Suprapubic skin (tissue), 4 donors: Measurements from ENCODE around the gene POMT2. TPM values are rescaled to one million over a fixed set of nuclear protein-coding genes. Genes with fewer than 3 reads are reported as not detected.

Experiments used
- DNase-seq, 2 donors: peaks; one replicate each; pipeline ENCODE4 v3.0.0-alpha.2; 2019; ENCODE audit warnings: low spot score in 2 of 2
- H3K27ac ChIP-seq: fragments of 200-600 bp; sonication (generic); one replicate; pipeline ENCODE4 v1.5.1; 2019
- H3K27me3 ChIP-seq: fragments of 200-600 bp; sonication (generic); one replicate; pipeline ENCODE4 v1.5.1; 2019
- H3K36me3 ChIP-seq: fragments of 200-600 bp; sonication (generic); one replicate; pipeline ENCODE4 v1.5.1; 2019
- H3K4me1 ChIP-seq: fragments of 200-600 bp; sonication (generic); one replicate; pipeline ENCODE4 v1.5.1; 2019
- H3K4me3 ChIP-seq: fragments of 200-600 bp; sonication (generic); one replicate; pipeline ENCODE4 v1.5.1; 2019; ENCODE audit warnings: mild to moderate bottlenecking
- H3K9me3 ChIP-seq: fragments of 200-600 bp; sonication (generic); one replicate; pipeline ENCODE4 v1.5.1; 2019
- CTCF ChIP-seq, 2 donors: fragments of 200-600 bp in 1 of 2; fragments of 450-650 bp in 1 of 2; sonication (generic) in 1 of 2; IDR thresholded peaks; one replicate each; pipeline ENCODE4 v1.5.1; 2016 to 2019; ENCODE audit warnings: antibody characterized with exemption in 2 of 2, mild to moderate bottlenecking in 1 of 2, moderate library complexity in 1 of 2
- EP300 ChIP-seq: sonication (generic); formaldehyde crosslinking; IDR thresholded peaks from one replicate; pipeline ENCODE4 v1.6.1; 2017; ENCODE audit warnings: antibody characterized with exemption
- POLR2A ChIP-seq, 2 donors: fragments of 450-650 bp; IDR thresholded peaks; one replicate each; pipeline ENCODE4 v1.6.1; 2017; ENCODE audit warnings: antibody characterized with exemption in 2 of 2, mild to moderate bottlenecking in 2 of 2, moderate library complexity in 2 of 2
- POLR2AphosphoS5 ChIP-seq, 3 donors: sonication (generic); formaldehyde crosslinking; IDR thresholded peaks; one replicate each; pipeline ENCODE4 v1.6.1; 2017; ENCODE audit warnings: antibody characterized with exemption in 3 of 3
- WGBS: methylation state at CpG from one replicate; pipeline ENCODE4 v1.1.5; 2018; 5-methylcytosine and 5-hydroxymethylcytosine counted together
- total RNA-seq, 4 donors: library from RNA; depleted of rRNA; stranded (reverse); fragments of >200 nt; gene quantifications; one replicate each; pipeline ENCODE4 v1.1.0, GENCODE V29; 2016

Gene POMT2
- total RNA-seq, 4 donors from 2014 or later = 16.3 to 72.0 (median 19.4) TPM

GRCh38 chr14:77313371-77313770 is 7.3 kb downstream of the POMT2 start:
- 42% methylated on average over 1 of the region's 1 CpG for WGBS
- no peak overlapping the region for H3K4me3 ChIP-seq
- H3K27me3 ChIP-seq = no peaks in the 10 kb centered on the region
- no peaks in the 10 kb centered on the region for H3K36me3 ChIP-seq
- peaks cover 59% of the 10 kb centered on the region for H3K4me1 ChIP-seq
- no peaks in the 10 kb centered on the region for H3K9me3 ChIP-seq
- DNase-seq = no peak
- peak overlapping the region; percentile 88 for H3K27ac ChIP-seq
- no peak for TF ChIP-seq POLR2A (IDR thresholded peaks at IDR 0.05)
- no peak for TF ChIP-seq CTCF (IDR thresholded peaks at IDR 0.05)
- TF ChIP-seq POLR2AphosphoS5 (IDR thresholded peaks at IDR 0.05) = no peak
- no peak for TF ChIP-seq EP300

- WGBS = 89% methylated on average over 2 of the region's 2 CpGs
- TF ChIP-seq POLR2A (IDR thresholded peaks at IDR 0.05) (no peak), CTCF (IDR thresholded peaks at IDR 0.05) (no peak), POLR2AphosphoS5 (IDR thresholded peaks at IDR 0.05) (no peak), EP300 (no peak)
- Histone ChIP-seq H3K9me3 (no peaks in the 10 kb centered on the region), H3K4me1 (peaks cover 56% of the 10 kb centered on the region), H3K36me3 (no peaks in the 10 kb centered on the region), H3K27ac (peak overlapping the region; percentile 20), H3K27me3 (no peaks in the 10 kb centered on the region), H3K4me3 (no peak overlapping the region)
- DNase-seq = no peak
These were observed 9.5 kb downstream of the POMT2 start for GRCh38 chr14:77311217-77311616.

GRCh38 chr14:77310026-77310425 is 10.7 kb downstream of the POMT2 start:
- H3K36me3 ChIP-seq = peaks cover 2% of the 10 kb centered on the region
- H3K4me3 ChIP-seq = no peak overlapping the region
- no peaks in the 10 kb centered on the region for H3K27me3 ChIP-seq
- no peak for TF ChIP-seq CTCF (IDR thresholded peaks at IDR 0.05)
- no peak for TF ChIP-seq EP300
- no peak for TF ChIP-seq POLR2A (IDR thresholded peaks at IDR 0.05)
- no peak for TF ChIP-seq POLR2AphosphoS5 (IDR thresholded peaks at IDR 0.05)
- DNase-seq = no peak
- H3K27ac ChIP-seq = no peak overlapping the region
- H3K9me3 ChIP-seq = no peaks in the 10 kb centered on the region
- 65% methylated on average over 4 of the region's 4 CpGs for WGBS
- peaks cover 44% of the 10 kb centered on the region for H3K4me1 ChIP-seq

GRCh38 chr14:77309131-77309530 is 11.6 kb downstream of the POMT2 start:
- no peaks in the 10 kb centered on the region for H3K9me3 ChIP-seq
- 77% methylated on average over 4 of the region's 4 CpGs for WGBS
- peaks cover 41% of the 10 kb centered on the region for H3K4me1 ChIP-seq

More at GRCh38 chr14:77309131-77309530, 11.6 kb downstream of the POMT2 start:
- Histone ChIP-seq H3K27ac (no peak overlapping the region), H3K36me3 (peaks cover 5% of the 10 kb centered on the region), H3K4me3 (no peak overlapping the region), H3K27me3 (no peaks in the 10 kb centered on the region)
- TF ChIP-seq CTCF (IDR thresholded peaks at IDR 0.05) (no peak), POLR2AphosphoS5 (IDR thresholded peaks at IDR 0.05) (no peak), EP300 (no peak), POLR2A (IDR thresholded peaks at IDR 0.05) (no peak)
- no peak for DNase-seq
